Measurements from ENCODE around the gene MDN1. TPM values are rescaled to one million over a fixed set of nuclear protein-coding genes. Genes with fewer than 3 reads are reported as not detected.

The MDN1 gene
- total RNA-seq, 1 experiment from 2014 or later: 15.3 TPM

DNA sequence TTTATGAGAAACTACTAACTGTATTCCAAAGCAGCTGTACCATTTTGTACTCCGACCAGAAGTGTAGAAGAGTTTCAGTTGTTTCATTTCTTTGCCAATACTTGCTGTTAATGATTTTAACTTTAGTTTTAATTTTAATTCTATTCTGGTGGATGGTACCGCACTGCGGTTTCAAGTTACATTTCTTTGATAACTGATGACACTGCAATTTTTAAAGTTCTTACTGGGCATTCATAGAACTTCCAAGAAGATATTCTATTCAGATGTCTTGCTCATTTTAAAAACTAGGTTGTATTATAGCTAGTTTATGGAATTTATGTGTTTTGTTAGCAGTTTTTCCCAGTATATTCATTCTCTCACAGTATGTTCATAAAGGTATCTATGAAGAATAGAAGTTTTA lies 117.2 kb downstream of the MDN1 start:
- DNase-seq (ENCODE audit: low spot score): no peak

DNA sequence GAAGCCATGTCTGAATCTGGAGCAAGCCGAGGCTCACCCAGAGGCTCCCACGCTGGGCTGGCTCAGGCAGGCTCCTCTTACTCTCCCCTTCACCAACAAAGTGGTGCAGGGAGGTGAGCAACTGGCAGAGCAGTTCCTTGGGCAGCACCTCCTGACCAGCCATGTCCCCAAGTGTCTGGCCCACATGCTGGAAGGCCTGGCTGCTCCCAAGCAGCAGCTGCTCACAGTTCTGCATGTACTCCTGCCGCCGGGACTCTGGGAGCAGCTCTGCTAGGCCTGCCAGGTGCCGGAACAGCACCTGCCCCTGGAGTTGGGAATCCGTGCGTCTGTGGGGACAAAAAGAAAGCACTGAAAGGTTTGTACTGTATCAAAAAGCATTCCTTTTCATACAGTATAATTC lies 123.9 kb downstream of the MDN1 start:
- DNase-seq (ENCODE audit: low spot score): no peak

DNA sequence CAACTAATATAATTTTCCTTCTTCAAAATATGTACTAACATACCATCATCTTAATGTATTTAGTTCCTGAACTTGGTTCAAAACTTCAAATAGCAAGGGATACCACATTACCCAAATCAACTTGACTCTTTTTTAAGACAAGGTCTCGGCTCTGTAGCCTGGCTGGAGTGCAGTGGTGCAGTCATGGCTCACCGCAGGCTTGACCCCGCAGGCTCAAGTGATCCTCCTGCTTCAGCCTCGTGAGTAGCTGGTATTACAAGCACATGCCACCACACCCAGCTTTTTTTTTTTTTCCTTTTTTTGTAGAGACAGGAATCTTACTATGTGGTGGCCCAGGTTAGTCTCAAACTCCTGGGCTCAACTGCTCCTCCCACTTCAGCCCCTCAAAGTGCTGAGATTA lies 125.2 kb downstream of the MDN1 start:
- no peak for DNase-seq (ENCODE audit: low spot score)

DNA sequence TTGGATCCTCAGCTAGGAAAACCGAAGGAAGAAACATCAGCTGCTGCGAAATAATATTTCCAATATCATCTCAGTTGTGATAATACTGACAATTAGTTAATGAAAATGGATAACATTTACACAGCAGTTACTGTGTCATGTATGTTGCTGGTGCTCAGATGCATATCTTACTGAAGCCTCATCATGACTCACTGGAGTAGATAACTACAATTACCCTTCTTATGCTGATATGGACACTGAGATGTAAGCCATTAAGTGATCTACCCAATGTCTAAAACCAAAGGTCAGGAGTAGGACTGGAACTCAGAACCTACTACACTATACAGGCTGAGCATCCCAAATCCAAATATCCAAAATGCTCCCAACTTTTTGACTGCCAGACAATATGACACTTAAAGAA lies 126.4 kb downstream of the MDN1 start:
- DNase-seq (ENCODE audit: low spot score): no peak

DNA sequence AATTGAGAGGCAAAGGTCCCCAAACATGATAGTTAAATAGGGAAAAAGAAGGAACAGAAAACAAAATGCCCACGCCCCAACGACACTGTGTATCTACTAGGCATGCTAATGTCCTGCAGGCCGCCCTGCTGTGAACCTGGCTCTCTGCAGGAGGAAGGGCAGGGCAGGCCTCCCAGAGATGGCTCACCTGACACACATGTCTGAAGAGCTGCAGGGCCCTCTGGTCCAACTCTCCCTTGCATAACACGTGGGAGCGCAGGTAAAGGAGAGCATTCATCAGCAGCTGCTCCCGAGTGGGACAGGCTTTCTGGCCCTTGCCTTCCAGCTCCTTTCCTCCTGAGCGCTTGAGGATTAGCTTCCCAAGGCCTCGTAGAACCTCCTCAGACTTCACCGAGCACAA lies 127.3 kb downstream of the MDN1 start:
- DNase-seq (ENCODE audit: low spot score): no peak

DNA sequence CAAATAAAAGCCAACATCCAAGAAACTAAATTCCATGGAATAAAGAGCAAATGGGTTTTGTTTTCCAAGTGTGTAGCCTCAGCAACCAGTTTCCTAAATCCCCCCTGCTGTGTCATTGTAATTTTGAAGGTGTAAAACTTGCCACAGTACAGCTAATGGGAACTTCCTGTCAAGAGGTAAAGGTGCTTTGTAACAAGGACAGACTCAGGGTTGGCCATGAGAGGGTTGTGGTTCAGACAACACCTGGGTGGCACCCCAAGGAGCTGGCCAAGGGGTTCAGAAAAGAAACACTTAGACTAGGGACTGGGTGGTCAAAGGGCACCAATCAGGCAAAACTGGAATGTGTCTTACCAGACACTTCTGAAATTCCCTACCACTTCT lies 128.7 kb downstream of the MDN1 start:
- no peak for DNase-seq (ENCODE audit: low spot score)

DNA sequence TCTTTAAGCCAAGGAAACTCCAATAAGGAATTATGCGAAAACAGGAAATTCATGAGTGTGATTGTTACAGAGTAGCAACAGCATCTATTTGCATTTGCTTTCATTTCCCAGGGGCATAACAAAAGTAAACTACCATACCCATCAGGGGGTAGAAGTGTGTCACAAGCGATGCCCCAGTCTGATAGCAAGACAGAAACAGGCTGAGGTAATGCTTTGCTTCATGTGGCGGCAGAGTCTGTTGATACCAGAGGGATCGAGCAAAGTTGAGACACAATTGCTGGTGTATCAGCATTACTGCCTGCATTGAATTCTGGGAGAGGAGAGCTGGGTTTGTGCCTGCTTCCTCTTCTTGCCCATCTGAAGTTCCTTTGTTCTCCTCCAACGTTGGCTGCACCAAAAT lies 129.9 kb downstream of the MDN1 start:
- no peak for DNase-seq (ENCODE audit: low spot score)

DNA sequence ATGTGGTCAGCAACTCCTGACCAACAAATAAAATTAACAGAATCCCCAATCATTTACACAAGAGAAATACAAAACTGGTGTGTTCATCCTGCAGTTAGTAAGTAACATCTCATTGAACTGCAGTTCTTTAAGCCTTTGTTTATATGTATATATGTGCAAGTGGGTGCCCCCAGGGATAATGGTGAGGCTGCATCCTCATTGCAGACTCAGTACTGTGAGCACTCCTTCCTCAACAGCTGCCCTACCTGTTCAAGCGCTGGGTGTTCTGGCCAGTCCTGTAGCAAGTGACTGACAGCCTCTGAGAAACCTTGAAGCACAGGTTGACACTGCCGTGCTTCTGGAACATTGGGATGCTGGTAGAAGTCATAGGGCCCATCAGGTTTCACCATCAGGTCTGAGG lies 131.3 kb downstream of the MDN1 start:
- DNase-seq (ENCODE audit: low spot score): no peak

DNA sequence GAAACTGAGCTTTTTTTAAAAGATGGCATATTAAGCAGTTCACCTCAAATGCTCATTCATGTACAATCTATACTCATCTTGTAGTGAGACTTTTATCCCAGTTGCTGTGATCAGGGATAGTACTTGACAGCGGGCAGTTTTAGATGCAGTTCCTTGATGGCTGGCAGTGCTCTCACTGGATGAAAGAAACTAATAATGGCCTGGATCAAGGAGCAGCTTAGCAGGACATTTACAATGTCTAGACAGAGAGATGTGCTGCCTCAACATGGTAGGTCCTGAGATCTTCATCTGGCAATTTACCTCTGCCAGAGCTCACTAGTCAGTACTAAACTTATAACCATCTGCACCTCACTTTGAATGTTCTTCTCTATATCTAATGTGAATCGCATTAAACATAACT lies 134.3 kb downstream of the MDN1 start:
- DNase-seq (ENCODE audit: low spot score): no peak

DNA sequence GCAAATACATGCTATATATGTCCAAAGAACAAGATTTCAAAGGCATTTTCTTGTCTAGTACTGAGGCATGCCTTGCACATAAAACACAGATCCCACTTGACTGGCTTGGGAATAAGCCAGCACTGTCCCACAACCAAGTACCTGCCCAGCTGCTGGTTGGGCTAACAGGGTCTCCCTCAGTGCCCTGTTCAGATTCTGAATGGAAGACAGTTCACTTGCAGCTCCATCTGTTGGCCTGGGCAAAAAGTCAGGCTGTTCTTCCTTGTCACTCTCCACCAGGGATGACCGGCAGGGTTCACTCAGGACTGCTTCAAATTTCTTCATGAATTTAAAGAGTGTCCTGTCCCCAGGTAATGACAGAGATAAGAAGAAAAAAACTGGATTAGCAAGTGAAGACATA lies 136.6 kb downstream of the MDN1 start:
- DNase-seq (ENCODE audit: low spot score): no peak

DNA sequence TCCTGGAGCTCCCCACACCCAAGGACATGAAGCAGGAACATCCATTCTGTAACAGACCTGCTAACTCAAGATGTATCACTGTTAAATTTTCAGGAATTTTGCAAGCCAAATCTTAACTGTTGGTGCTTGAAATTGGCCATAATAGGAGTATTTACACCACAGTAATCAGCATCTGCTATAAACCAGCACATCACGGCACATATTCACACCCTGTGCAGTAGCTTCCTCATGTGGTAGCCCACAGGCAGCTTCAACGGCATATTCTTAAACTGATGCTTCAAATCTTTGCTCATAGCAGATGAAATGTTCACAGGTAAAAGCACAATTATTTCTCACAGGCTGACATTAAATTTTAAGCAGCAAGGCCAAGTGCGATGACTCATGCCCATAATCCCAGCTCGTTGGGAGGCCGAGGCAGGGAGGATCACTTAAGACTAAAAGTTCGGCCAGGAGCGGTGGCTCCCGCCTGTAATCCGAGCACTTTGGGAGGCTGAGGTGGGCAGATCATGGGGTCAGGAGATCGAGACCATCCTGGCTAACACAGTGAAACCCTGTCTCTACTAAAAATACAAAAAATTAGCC lies 137.5 kb downstream of the MDN1 start:
- no peak for DNase-seq (ENCODE audit: low spot score)

DNA sequence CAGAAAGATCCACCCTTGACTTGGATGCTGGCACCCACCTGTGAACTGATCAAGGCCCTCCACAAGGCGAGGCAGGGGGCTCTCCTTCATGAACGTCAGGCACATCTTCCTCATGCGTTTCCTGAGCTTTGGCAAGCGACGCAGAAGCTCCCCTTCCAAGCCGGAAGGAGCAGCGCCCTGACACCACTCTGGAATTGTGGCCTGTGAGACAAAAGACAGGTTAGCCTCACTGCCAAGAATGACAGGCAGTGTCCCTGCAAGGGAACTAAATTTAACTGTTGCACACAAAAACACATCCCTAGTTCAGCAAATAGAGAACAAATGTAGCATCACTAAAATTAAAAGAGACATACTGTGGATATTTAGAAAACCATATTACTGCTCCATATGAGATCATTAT lies 139.0 kb downstream of the MDN1 start:
- no peak for DNase-seq (ENCODE audit: low spot score)

DNA sequence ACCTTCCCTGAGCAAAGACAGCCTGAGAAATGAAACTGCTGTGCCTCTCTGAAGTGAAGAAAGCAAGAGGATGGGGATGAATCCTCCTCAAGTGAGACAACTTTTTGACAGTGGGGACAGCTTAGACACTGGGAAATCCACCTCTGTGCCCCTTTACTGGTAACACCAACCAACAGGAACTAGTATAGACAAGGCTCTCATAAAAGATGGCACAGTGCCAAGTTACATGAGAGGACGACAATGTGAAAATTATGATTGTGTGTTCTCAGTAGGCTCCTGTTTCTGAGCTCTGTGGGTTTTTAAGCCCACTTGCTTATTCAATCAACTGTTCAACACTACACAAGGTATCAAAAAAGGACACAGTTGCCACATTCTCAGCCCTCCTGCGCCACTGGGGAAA lies 139.4 kb downstream of the MDN1 start:
- no peak for DNase-seq (ENCODE audit: low spot score)

DNA sequence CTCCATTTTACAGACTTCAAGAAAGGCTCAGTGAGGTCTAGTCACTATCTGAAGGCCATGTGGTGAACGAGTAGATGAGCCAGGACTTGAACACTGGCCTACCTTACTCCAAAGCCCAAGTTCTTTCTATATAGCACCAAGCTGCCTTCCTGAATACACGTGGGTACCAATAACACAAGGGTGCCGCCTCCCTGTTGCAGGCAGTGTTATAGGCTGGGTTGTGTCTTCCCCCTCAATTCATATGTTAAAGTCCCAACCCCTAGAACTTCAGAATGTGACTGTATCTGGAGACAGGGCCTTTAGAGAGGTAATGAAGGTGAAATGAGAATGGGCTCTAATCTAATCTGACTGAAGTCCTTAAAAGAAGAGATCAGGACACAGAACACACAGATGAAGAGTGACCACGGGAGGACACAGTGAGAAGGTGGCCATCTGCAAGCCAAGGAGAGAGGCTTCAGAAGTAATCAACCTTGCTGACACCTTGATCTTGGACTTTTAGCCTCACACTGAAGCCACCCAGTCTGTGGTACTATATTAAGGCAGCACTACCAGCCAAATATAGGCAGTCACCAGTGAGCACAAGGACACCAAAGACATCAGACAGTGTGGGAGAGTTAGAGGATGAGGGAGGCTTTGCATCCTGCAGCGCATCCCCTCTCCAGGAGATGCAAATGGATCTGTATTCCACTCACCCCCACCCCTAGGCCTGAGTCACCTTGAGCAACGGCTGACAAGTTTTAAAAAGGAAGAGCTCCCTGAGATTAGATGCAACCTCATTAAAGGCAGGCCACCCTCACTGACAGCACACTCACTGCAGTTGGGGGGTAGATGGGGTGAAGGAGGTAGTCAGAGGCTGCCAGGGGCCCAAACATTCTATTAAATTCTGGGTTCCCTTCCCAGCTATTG lies 140.1 kb downstream of the MDN1 start:
- DNase-seq (ENCODE audit: low spot score): no peak

DNA sequence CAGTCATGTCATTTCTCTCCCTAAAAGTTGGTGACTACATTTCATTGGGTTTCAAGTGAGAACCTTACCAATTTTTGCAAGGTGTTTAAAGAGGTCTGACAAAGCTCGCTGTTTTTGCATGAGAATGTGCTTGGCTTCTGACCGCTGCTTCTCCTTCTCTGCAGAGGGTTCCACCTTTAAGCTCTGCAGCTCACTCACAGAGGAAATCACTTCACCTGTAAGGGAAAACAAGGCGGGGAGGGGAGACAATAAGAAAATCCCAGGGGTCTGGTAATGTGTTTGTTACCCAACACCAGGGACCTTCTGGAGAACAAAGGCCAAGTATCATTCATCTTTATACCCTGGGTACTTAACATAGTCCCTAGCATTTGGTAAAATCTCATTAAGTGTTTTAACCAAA lies 141.1 kb downstream of the MDN1 start:
- no peak for DNase-seq (ENCODE audit: low spot score)

DNA sequence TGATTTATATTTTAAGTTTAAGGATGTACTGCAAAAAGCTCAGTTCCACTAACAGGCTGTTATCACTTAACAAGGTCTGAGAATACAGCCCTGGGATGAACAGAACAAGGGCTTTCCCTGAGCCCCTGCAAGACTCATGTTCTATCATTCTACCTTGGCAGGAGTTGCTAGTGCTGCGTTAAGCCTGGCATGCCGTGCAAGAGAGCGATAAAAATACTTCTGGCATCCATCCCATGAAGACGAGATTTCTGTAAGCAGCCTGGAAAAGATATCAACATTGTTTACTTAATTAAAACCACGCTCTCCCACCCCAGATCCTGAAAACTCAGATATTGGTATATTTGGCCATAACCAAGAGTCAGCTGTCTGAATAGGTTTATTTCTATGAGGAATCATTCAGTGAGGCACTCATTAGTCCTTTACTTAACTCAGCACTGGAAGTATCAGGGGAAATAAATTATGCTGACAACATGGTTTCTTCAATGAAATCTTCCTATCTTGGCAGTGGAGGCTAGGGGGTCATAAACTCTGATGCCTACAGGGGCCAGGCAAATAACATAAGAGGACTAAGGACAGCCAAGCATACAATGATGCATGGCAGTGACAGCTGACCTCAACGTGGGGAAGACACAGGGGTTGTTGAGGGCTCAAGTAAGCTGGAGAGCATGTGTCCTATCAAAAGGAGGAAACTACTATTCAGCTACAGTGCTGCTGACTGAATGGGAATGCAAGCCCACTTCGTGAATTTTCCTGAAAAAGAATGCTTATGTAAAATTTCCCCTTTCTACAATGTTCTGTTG lies 143.4 kb downstream of the MDN1 start:
- no peak for DNase-seq (ENCODE audit: low spot score)

DNA sequence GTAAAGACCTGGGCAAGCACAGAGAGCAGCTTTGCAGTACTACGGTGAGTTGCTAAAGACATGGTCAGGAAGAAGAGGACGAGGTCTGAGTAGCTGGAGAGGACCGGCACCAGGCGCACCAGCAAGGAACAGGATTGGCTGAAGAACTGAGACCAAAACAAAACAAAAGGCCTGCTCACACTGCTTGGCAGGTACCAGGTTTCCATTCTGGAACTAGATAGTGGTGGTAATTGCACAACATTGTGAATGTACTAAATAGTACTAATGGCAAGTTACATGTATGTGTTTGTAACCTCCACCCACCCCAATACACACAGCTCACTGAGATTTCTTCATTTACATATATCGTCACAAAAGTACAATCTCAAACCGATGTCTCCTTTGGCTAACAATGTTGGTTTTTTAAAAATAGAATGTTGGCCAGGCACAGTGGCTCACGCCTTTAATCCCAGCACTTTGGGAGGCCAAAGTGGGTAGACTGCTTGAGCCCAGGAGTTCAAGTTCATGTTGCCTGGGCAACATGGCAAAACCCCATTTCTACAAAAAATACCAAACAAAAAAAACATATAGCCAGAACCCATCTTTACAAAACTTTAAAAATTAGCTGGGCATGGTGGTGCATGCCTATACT lies 148.5 kb downstream of the MDN1 start:
- DNase-seq (ENCODE audit: low spot score): no peak

DNA sequence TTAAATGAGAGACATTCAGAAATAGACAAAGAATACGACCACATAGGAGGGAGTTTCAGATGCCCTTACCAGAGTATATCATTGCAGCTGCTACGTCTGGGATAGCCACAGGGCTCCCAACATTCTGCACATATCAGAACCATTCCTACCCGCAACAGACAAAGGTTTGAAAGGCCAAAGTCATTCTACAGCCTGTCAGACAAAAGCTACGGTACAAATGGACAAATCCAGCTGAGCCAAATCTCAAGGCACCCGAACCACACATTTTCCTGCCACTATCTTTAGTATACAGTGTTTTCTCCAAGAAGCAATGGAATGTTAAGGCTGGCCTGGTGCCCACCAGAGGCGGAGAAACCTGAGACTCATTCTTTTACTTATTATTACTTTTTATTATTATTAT lies 150.6 kb downstream of the MDN1 start:
- DNase-seq (ENCODE audit: low spot score): no peak

DNA sequence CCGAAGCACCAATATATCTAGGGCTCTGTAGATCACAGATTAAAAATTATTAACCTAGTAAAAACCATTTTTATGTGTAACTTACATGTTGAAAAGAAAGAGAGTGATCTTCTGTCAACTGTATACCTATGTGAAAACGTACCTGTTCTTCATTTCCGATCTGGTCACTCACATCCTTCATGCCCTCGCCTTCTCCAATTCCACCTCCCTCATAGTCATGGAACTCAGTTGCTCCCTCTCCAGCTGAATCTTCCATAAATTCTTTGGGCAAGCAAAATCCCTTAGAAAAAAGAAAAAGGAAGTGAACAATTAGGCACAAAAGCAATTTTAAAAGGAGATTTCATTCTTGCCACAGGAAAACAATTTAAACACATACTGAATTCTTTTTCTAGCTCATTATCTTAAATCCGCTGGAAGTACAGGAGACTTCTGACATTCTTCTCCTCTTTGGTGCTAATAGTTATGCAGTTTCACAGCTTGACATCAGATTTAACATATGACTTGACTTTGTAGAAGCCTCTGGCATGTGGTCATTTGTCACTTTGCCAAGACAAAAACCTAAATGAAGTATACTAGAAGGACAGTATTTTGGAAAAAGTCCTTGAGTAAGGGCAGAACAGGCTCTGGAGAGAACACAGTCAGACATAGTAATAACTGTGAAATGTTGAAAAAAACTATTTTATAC lies 151.6 kb downstream of the MDN1 start:
- no peak for DNase-seq (ENCODE audit: low spot score)

DNA sequence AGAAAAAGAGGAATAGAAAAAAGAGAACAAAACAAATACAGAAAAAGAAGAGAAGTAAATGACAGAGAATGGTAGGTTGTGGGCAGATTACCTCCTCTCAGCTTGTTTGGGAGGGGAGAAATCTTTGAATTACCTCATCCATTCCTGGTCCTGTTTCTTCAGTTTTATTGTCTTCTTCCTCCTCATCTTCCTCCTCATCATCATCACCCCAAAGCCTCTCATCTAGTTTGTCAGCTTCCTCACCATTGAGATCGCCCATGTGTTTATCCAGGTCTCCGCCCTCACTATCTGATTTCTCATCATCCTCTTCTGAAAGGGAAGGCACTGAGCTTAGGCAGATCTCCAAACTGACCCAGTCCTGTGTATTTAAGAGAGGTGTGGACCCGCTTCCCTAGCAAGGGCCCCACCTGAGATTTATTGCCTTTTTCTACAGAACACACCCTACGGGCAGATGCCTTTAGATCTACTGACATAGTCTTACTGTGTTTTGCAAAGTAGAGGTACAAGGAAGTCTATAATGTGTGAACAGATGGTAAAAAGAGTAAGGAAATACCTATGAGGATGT lies 156.9 kb downstream of the MDN1 start:
- DNase-seq (ENCODE audit: low spot score): no peak

DNA sequence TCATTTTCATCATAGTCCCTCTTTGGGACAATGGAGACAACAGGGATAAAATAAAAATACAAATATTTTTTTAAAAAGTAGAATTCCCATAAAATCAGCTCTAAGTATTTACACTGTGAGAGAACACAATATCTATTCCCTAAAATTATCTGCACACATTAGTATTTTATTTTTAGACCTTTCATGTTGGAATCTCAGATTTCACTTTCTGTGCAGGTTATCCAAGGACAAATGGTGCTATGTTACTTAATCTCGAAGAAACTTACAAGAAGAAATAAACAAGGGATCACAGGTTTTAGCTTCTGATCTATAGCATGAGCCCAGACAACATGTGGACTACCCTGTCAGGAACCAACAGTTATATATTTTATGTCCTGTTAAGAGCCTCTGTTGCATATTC lies 158.0 kb downstream of the MDN1 start:
- DNase-seq (ENCODE audit: low spot score): no peak

Data from A172 (cell line).